OCI-LY7 (cell line): ENCODE results near the gene SPG7.

ENCODE experiments used
- EZH2phosphoT487 ChIP-seq: fragments of 200-600 bp; sonication (generic); IDR thresholded peaks from 2 replicates; pipeline ENCODE4 v1.6.1; 2018; ENCODE audit warnings: low read depth, borderline replicate concordance, mild to moderate bottlenecking, mixed run types, antibody characterized with exemption, low read length, moderate library complexity, mixed read lengths
- TF ChIP-seq, protein P1 (sequence below): fragments of 200-600 bp; sonication (generic); conservative IDR thresholded peaks from 2 replicates; pipeline ENCODE4 v1.5.1; 2014; ENCODE audit warnings: mild to moderate bottlenecking, antibody characterized with exemption, low read length, moderate library complexity, mixed read lengths

- TF ChIP-seq, protein P1, sequence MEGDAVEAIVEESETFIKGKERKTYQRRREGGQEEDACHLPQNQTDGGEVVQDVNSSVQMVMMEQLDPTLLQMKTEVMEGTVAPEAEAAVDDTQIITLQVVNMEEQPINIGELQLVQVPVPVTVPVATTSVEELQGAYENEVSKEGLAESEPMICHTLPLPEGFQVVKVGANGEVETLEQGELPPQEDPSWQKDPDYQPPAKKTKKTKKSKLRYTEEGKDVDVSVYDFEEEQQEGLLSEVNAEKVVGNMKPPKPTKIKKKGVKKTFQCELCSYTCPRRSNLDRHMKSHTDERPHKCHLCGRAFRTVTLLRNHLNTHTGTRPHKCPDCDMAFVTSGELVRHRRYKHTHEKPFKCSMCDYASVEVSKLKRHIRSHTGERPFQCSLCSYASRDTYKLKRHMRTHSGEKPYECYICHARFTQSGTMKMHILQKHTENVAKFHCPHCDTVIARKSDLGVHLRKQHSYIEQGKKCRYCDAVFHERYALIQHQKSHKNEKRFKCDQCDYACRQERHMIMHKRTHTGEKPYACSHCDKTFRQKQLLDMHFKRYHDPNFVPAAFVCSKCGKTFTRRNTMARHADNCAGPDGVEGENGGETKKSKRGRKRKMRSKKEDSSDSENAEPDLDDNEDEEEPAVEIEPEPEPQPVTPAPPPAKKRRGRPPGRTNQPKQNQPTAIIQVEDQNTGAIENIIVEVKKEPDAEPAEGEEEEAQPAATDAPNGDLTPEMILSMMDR, result no peak
- TF ChIP-seq EZH2phosphoT487, result no peak
These were observed 78.7 kb downstream of the SPG7 start for GRCh38 chr16:89586853-89587252.
